ENCODE data around the gene PAX8.
"Not testable (repeated sequence)": the region's sequence is repeated elsewhere in the genome, so short reads cannot be mapped to it uniquely, and the experiment has no call there.

Gene PAX8

DNA sequence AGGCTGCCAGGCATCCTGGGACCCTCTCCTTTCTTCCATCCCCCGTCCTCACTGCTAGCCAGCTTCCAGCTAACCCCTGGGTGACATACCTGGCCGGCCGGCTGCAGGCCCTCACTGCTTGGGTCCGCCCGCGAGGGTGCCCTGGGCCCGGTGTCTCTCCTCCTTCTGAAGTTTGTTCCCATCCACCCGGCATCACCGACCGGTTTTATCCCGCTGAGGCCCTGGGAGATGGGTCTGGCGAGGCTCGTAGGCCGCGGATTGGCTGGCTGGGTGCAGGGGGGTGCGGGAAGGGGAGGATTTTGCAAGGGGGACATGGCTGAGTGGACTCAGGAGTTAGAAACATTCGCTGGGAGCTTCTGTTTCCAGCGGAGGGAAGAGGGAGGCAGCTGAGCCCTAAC, at the start of gene PAX8:
TSS of gene PAX8 (minus strand) at position 180 of the 398 bp plus-strand sequence. CDS start 527 bp downstream, outside the sequence.
- H3K4me3 ChIP-seq (replicated peaks; ENCODE audit: low read depth, low read length) = no peak within 1 kb of the TSS
- DNase-seq (ENCODE audit: extremely low read depth, low read depth) = no peak
- TF ChIP-seq, protein P1, sequence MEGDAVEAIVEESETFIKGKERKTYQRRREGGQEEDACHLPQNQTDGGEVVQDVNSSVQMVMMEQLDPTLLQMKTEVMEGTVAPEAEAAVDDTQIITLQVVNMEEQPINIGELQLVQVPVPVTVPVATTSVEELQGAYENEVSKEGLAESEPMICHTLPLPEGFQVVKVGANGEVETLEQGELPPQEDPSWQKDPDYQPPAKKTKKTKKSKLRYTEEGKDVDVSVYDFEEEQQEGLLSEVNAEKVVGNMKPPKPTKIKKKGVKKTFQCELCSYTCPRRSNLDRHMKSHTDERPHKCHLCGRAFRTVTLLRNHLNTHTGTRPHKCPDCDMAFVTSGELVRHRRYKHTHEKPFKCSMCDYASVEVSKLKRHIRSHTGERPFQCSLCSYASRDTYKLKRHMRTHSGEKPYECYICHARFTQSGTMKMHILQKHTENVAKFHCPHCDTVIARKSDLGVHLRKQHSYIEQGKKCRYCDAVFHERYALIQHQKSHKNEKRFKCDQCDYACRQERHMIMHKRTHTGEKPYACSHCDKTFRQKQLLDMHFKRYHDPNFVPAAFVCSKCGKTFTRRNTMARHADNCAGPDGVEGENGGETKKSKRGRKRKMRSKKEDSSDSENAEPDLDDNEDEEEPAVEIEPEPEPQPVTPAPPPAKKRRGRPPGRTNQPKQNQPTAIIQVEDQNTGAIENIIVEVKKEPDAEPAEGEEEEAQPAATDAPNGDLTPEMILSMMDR (IDR thresholded peaks at IDR 0.05; ENCODE audit: low read depth, low read length, missing control alignments) = no peak

DNA sequence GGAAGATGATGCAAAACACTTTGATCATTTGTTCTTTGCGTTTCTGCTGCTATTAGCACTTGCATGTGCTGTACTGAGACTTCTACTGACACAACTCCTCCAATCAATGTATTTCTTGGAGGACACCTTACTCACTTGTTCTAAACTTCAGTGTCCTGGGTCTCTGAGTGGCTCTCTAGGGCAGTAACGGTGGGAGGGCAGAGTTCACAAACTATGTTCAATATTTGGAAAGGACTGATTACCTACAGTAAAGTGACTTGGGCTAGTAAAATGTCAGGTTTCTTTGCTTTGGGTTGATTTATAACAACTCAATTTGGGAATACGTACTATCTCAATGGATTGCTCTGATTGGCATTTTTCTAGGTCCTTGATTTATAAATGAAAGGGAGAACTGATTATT, 49.3 kb upstream of the PAX8 start:
- no peak for DNase-seq (ENCODE audit: extremely low read depth, low read depth)
- no peak overlapping the region for H3K4me3 ChIP-seq (replicated peaks; ENCODE audit: low read depth, low read length)
- TF ChIP-seq, protein P1 (IDR thresholded peaks at IDR 0.05; ENCODE audit: low read depth, low read length, missing control alignments) = no peak

DNA sequence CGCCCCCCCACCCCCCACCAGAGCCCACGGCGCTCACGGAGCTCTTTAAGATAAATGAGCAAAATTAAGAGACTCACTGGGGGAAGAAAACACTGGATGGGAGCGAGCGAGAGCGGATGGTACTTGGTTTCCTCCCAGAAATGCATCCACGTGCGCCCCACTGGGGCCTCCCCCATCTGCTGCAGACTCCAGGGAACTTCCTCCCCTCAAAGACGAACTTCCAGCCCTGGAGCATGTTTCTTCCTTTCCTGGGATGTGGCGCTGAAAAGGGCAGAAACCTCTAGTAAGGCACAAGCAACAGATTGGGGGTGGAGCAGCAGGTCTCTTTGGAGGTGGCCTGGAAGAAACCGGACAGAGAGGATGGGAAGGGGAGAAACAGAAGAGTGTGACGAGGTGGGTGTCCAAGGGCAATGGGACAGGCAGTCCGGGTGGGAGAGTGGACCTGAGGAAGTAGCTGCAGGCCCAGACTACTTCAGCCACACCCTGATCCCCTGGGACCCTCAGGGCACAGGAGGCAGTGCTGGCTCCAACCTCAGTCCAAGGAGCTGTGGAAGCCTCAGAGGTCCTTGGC, 46.5 kb upstream of the PAX8 start:
- H3K4me3 ChIP-seq (replicated peaks; ENCODE audit: low read depth, low read length) = peak overlapping the region; percentile 51

DNA sequence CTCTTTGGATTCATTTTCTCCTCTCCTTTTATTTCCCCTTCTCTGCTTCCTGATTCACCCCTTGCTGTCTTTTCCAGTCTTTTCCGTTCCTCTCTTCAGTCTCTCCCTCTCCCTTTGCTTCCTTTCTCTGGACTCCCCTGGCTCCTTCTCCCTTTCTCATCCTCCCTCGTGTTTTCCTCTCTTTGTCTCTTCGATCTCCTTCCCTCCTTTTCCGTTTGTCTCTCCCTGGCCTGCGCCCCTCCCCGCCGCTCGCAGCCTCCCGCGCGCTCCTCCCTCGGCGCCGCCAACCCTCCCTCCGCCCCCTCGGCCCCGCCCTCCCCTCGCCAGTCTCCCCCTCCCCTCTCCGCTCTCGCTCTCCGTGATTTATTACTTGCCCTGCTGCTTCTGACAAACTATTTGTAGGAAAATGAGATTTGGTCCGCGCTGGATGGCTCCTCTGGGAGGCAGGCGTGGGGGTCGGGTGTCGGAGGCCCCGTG, 46.0 kb upstream of the PAX8 start:
- TF ChIP-seq, protein P1 (IDR thresholded peaks at IDR 0.05; ENCODE audit: low read depth, low read length, missing control alignments) = no peak
- peak overlapping the region; percentile 51 for H3K4me3 ChIP-seq (replicated peaks; ENCODE audit: low read depth, low read length)
- peak; percentile 59 for DNase-seq (ENCODE audit: extremely low read depth, low read depth)

More for the DNA sequence above, 46.5 kb upstream of the PAX8 start:
- DNase-seq (ENCODE audit: extremely low read depth, low read depth) = not testable (repeated sequence)

DNA sequence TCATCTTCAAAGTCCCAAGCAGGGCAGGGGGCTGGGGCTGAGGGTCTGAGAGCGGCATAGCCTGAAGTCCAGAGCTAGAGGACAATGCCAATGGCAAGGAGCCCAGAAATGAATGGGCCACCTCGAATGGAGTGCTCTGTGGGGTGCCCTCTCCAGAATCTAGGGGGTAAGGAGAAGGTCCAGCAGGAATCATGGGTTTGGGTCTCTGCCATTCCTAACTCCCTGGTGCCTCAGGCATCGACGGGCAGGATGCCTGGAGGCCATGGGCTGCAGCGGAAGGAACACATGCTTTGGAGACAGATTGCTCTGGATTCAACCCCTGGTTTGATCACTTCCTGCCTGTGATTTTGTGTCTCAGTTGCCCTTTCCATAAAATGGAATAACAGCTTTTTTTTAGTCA, 44.4 kb upstream of the PAX8 start:
- not testable (repeated sequence) for H3K4me3 ChIP-seq (replicated peaks; ENCODE audit: low read depth, low read length); DNase-seq (ENCODE audit: extremely low read depth, low read depth)

GRCh38 chr2:113320106-113320505, 41.4 kb upstream of the PAX8 start:
- not testable (repeated sequence) for DNase-seq (ENCODE audit: extremely low read depth, low read depth); H3K4me3 ChIP-seq (replicated peaks; ENCODE audit: low read depth, low read length)

DNA sequence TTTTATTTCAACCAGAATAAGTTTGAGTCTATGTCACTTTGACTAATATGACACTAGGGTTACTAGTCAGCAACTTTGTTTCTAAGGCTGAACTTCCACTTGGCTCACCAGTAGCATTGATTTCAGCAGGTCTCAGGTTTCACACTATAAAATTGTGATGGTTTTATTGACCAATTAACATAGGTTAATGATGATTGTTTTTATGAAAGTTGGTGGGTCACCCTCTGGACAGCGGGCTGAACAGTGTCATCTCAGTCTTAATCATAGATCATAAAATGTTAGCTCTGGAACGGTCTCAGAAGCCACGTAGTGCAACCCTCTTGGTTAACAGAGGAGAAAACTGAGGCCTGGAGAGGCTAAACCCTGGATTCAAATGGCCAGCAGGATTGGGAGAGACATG, 40.2 kb upstream of the PAX8 start:
- not testable (repeated sequence) for H3K4me3 ChIP-seq (replicated peaks; ENCODE audit: low read depth, low read length); DNase-seq (ENCODE audit: extremely low read depth, low read depth)

GRCh38 chr2:113316085-113316484, 37.4 kb upstream of the PAX8 start:
- TF ChIP-seq, protein P1 (IDR thresholded peaks at IDR 0.05; ENCODE audit: low read depth, low read length, missing control alignments) = no peak
- no peak overlapping the region for H3K4me3 ChIP-seq (replicated peaks; ENCODE audit: low read depth, low read length)
- no peak for DNase-seq (ENCODE audit: extremely low read depth, low read depth)

DNA sequence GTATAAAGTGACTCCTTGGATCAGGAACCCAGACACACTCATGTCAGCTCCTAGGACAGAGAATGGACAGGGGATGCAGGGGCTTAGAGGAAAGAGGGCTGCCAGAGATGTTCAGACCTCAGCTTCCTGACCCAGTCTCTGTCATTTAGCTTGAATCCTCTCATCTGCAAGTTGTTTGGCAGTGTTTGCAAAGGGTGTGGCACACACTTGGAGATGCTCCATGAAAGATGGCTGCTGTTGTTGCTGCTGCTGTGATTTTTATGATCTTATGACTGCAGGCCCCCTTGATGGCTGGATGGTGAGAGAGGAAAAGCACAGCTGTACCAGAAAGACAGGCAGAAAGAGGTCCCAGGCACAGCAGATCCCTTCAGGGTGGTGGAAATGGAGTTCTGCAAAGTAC, 35.9 kb upstream of the PAX8 start:
- not testable (repeated sequence) for DNase-seq (ENCODE audit: extremely low read depth, low read depth)

GRCh38 chr2:113314176-113314575, 35.5 kb upstream of the PAX8 start:
- H3K4me3 ChIP-seq (replicated peaks; ENCODE audit: low read depth, low read length); DNase-seq (ENCODE audit: extremely low read depth, low read depth): not testable (repeated sequence)

More for the DNA sequence above, 35.9 kb upstream of the PAX8 start:
- H3K4me3 ChIP-seq (replicated peaks; ENCODE audit: low read depth, low read length) = not testable (repeated sequence)

DNA sequence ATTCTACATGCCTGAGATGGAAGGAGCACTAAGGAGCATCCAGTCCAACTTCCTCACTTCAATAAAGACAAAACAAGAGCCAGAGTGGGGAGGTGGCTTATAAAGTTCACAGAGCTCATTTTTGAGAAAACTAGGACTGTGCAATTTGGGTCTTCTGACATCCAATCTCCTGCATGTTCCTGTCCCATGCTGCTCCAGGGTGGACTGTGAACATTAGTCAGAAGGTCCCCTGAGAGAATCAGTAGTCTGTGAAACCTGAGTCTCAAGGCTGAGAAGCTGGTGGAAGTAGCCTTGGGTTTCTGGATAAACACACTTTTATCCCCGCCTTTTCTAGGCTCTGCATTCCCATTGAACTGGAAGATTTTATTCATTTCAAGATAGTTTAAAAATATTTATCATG, 33.1 kb upstream of the PAX8 start:
- not testable (repeated sequence) for DNase-seq (ENCODE audit: extremely low read depth, low read depth); H3K4me3 ChIP-seq (replicated peaks; ENCODE audit: low read depth, low read length)

- not testable (repeated sequence) for DNase-seq (ENCODE audit: extremely low read depth, low read depth); H3K4me3 ChIP-seq (replicated peaks; ENCODE audit: low read depth, low read length)
Measured at GRCh38 chr2:113311191-113311590, 32.5 kb upstream of the PAX8 start.
